NCI-H446 treated with DMSO at 0.1 percent for 48 hours (cell line): ENCODE results near the gene BCL2L12.
"Not testable (repeated sequence)": the region's sequence is repeated elsewhere in the genome, so short reads cannot be mapped to it uniquely, and the experiment has no call there.

Source experiments
- DNase-seq: peaks from one replicate; lab custom pipeline; 2025; lab: John Stamatoyannopoulos, UW

Gene BCL2L12

GRCh38 chr19:49665351-49666119 lies at the start of gene BCL2L12, which contains the start of gene IRF3:
BCL2L12 (plus strand) TSS chr19:49665933; CDS start chr19:49666693, 760 bp downstream.
IRF3 (minus strand) TSS chr19:49665857; CDS start chr19:49664838, 1,019 bp downstream.
- peak; percentile 82 for DNase-seq

GRCh38 chr19:49616532-49616931 lies 49.2 kb upstream of the BCL2L12 start:
- DNase-seq: no peak

GRCh38 chr19:49616945-49617344 lies 48.8 kb upstream of the BCL2L12 start:
- no peak for DNase-seq

GRCh38 chr19:49617860-49618259 lies 47.9 kb upstream of the BCL2L12 start:
- not testable (repeated sequence) for DNase-seq

- no peak for DNase-seq
Observed at GRCh38 chr19:49624967-49625910, 40.5 kb upstream of the BCL2L12 start.

GRCh38 chr19:49626226-49626625 lies 39.5 kb upstream of the BCL2L12 start:
- DNase-seq: no peak

- DNase-seq: no peak
Observed at GRCh38 chr19:49629659-49630058, 36.1 kb upstream of the BCL2L12 start.

- DNase-seq: no peak
Observed at GRCh38 chr19:49631014-49631588, 34.6 kb upstream of the BCL2L12 start.

GRCh38 chr19:49631610-49632192 lies 34.0 kb upstream of the BCL2L12 start:
- DNase-seq: no peak

GRCh38 chr19:49632576-49632975 lies 33.2 kb upstream of the BCL2L12 start:
- no peak for DNase-seq

GRCh38 chr19:49633273-49633672 lies 32.5 kb upstream of the BCL2L12 start:
- DNase-seq: not testable (repeated sequence)

- no peak for DNase-seq
Observed at GRCh38 chr19:49635530-49636232, 30.1 kb upstream of the BCL2L12 start.

- DNase-seq: no peak
Observed at GRCh38 chr19:49636233-49636932, 29.4 kb upstream of the BCL2L12 start.

GRCh38 chr19:49637821-49638738 lies 27.7 kb upstream of the BCL2L12 start:
- no peak for DNase-seq

GRCh38 chr19:49639401-49640112 lies 26.2 kb upstream of the BCL2L12 start:
- no peak for DNase-seq

- peak; percentile 100 for DNase-seq
Observed at GRCh38 chr19:49640113-49640898, 25.4 kb upstream of the BCL2L12 start, which contains the start of gene RRAS. RRAS (minus strand) TSS chr19:49640143; CDS start chr19:49640098, 45 bp downstream.

- peak; percentile 99 for DNase-seq
Observed at GRCh38 chr19:49641688-49642491, 23.8 kb upstream of the BCL2L12 start, which contains the start of gene SCAF1. SCAF1 (plus strand) TSS chr19:49642209; CDS start chr19:49645027, 2,818 bp downstream.
